GM18519 (cell line): ENCODE results near the gene DNAJC1.
"Not testable (repeated sequence)": the region's sequence is repeated elsewhere in the genome, so short reads cannot be mapped to it uniquely, and the experiment has no call there.

ENCODE experiments used
- ATAC-seq: cut with Tn5 transposase; IDR thresholded peaks from one replicate; pipeline ENCODE4 v1.9.1; 2021; ENCODE audit warnings: mild to moderate bottlenecking, moderate library complexity; ENCODE audit not compliant: unreplicated experiment, low FRiP score

Gene DNAJC1

DNA sequence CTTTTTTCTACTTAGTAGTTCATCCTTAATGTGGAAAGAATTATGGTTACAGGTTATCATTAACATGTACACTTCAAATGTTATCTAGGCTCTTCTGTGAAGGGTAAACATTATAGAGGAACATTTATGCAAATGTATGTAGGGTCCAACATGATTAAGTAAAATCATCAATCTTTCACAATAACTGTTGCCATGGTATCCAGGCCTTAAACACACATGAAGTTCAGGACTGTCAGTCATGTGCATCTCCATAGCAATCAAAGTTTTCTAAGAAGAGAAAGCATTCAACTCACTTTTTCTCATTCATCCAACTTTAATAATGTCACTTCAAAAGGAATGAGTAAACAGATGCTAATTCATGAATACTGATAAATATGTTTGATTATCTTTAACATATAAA is 83.6 kb downstream of the DNAJC1 start:
- no peak for ATAC-seq

DNA sequence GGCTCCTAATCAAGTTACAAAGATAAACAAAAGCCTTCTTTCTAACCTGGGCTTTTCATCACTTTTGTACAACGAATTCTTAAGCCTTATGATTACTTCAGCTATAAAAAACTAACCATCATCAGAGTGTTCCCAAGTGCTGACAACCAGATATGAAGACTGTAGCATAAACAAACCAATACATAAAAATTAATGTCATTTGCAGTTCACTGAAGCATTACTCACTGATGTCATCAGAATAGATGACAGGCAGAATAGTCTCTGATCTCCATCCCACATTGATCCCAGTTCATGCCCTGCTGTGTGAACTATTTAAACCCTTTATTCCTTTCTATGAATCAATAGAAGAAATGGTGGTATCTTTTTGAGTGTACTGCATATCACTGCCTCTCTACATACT is 84.4 kb downstream of the DNAJC1 start:
- no peak for ATAC-seq

DNA sequence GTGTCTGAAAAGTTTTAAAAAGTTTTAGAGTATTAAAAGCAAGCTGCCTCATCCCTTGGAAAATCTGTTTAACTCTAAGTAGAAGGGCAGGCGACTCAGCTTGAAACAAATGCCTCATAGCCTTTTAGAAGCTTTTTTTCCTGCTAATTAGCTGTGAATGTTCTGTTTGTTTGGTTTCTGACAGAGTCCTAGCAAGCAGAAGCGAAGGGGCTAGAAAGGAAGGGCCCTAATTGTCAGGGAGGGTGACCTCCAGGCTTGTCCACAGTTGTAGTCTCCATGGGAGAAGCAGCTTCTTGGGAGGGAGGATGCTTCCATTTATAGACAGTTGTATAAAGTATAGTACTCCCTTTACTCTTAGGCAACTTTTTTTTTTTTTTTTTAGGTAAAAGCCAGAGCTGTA is 90.9 kb downstream of the DNAJC1 start:
- no peak for ATAC-seq

GRCh38 chr10:21910798-21911197 is 92.7 kb downstream of the DNAJC1 start:
- ATAC-seq = no peak

GRCh38 chr10:21907436-21907835 is 96.1 kb downstream of the DNAJC1 start:
- no peak for ATAC-seq

GRCh38 chr10:21904930-21905329 is 98.6 kb downstream of the DNAJC1 start:
- ATAC-seq = no peak

DNA sequence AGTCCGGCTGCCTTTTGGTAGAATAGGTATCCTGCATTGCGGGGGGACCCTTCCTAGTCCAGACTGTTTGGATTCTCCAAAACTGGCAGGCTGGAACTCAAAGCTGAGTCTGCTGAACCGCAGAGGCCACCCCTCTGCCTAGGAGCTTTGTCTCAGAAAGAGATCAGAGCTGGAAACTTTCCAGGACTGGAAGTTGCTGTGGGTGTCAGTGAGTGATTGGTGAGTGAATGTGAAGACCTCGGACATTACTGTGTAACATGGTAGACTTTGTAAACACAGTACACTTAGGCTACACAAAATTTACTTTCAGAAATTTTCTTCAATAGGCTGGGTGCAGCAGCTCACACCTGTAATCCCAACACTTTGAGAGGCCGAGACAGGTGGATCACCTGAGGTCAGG is 103.8 kb downstream of the DNAJC1 start:
- ATAC-seq = no peak

- ATAC-seq = no peak
Measured at GRCh38 chr10:21895932-21896331, 107.6 kb downstream of the DNAJC1 start.

- ATAC-seq = no peak
Measured at GRCh38 chr10:21894648-21895342, 108.7 kb downstream of the DNAJC1 start.

DNA sequence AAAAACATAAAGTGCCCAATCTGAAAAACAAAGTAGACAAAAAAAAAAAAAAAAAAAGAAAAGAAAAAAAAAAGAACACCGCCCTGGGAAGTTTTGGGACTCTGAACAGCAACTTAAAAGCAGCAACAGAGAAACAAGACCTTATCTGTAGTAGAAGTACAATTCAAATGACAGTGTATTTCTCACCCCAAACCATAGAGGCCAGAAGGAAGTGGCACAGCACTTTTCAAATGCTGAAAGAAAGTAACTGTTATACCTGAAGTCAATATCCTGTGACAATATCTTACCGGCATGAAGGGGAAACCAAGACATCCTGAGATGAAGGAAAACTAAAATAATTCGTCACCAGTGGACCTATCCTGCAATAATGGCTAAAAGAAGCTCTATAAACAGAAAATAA is 112.1 kb downstream of the DNAJC1 start:
- no peak for ATAC-seq

DNA sequence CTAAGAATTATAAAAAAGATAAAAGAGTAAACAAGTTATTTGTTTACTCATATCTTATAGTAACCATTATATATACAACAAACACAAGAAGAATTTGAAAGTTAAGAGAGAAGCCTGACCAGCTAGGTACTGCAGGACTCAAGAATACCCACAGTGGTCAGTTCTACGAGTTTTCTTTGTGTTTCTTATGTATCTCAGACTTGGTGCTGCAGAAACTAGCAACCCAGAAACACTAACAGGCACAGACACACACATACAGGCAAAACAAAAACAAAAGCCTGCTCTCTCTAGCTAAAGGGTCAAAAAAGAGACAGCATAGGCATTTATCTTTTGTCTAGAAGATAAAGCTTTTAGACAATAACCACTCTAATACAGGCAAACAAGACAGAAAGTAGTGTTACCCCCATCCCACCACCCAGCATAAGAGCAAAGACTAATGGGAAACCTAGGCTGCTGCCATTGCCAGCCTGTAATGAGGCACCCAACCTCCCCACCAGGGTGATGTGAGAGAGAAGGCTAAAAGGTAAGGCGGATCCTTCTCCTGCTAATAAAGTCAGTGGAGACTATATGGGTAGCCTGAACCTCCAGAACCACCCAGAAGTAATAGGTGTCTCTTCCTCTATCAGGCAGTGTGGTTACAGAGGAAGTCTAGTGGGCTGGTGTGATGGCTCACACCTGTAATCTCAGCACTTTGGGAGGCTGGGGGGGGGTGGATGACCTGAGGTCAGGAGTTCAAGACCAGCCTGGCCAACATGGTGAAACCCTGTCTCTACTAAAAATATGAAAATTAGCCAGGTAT is 113.9 kb downstream of the DNAJC1 start:
- no peak for ATAC-seq

- peak; percentile 92 for ATAC-seq
Measured at GRCh38 chr10:21888959-21889358, 114.6 kb downstream of the DNAJC1 start.

DNA sequence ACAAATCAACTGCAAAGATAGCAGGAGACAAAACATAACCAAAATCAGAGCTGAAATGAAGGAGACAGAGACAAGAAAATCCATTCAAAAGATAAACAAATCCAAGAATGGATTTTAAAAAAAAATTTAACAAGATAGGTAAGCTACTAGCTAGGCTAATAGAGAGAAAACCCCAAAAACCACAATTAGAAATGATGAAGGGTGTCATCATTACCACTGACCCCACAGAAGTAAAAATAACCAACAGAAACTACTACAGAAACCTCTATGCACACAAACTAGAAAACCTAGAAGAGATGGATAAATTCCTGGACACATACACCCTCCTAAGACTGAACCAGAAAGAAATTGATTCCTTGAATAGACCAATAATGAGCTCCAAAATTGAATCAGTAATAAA is 117.6 kb downstream of the DNAJC1 start:
- ATAC-seq = no peak

- no peak for ATAC-seq
Measured at GRCh38 chr10:21873198-21873597, 130.3 kb downstream of the DNAJC1 start.

GRCh38 chr10:21872771-21873170 is 130.8 kb downstream of the DNAJC1 start:
- ATAC-seq = not testable (repeated sequence)

DNA sequence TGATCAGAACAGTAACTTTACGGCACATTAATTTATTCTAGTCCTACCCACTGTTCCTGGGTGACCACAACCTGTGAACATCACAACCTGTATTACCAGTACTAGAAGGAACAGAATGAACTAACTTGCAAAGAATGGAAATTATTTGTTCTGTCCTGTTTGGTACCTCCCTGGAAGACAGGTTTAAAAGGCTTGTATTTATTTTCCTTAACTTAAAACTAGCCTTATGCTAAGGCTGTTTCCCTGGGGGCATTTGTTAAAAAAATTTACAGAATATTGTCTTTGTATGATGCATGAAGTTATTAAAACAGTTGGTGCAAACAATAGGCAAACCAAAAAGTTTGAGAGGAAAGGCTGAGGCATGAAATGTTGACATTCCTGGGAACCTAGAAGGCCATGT is 132.7 kb downstream of the DNAJC1 start:
- ATAC-seq = no peak

GRCh38 chr10:21869087-21869486 is 134.4 kb downstream of the DNAJC1 start:
- ATAC-seq = not testable (repeated sequence)

DNA sequence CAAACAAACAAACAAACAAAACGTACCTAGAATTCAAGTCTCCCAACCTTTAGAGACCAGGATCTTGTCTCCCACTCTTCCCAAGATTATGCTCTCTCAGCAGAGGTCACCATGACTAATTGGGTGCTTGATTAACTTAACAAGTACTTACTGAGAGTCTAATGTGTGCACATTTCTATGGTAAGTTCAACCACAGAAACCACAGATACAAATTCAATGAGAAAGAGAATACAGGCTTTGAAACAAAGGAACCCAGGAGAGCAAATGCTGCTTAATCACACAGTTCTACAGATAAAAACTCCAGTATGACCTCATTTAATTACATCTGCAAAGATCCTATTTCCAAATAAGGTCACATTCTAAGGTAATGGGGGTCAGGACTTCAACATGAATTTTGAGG is 142.8 kb downstream of the DNAJC1 start:
- ATAC-seq = no peak

- no peak for ATAC-seq
Measured at GRCh38 chr10:21858455-21858854, 145.1 kb downstream of the DNAJC1 start.

DNA sequence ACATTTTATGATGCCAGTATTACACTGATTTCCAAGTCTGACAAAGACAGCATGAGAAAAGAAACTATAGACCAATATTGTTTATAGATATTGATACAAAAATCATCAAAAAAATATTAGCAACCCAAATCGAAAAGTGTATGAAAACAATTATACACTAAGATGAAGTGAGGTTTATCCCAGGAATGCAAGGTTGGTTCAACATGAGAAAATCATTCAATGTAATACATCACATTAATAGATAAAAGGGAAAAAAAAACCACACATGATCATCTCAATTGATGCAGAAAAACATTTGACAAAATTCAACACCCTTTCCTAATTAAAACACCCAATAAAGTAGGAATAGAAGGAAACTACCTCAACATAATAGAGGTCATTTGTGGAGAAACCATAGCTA is 153.9 kb downstream of the DNAJC1 start:
- no peak for ATAC-seq

- no peak for ATAC-seq
Measured at GRCh38 chr10:21843645-21844044, 159.9 kb downstream of the DNAJC1 start.

- ATAC-seq = not testable (repeated sequence)
Measured at GRCh38 chr10:21841273-21841672, 162.3 kb downstream of the DNAJC1 start.
